ENCODE results near the gene TNNC1.

- no peak for TF ChIP-seq POLR2AphosphoS5 (IDR thresholded peaks at IDR 0.05)
- no peak for TF ChIP-seq POLR2A (IDR thresholded peaks at IDR 0.05)
- TF ChIP-seq CTCF (IDR thresholded peaks at IDR 0.05), result no peak
Measured at GRCh38 chr3:52437326-52438103, 16.3 kb downstream of the TNNC1 start.

All from breast epithelium (tissue), 3 donors.